Smooth muscle cell (in vitro differentiated cells): ENCODE measurements around the gene MRPL40. TPM values are rescaled to one million over a fixed set of nuclear protein-coding genes. Genes with fewer than 3 reads are reported as not detected.

Source experiments
- DNase-seq: peaks from one replicate; lab custom pipeline; 2025; ENCODE audit not compliant: unreplicated experiment; lab: John Stamatoyannopoulos, UW
- H2AFZ ChIP-seq: fragments of 200-600 bp; sonication (generic); 2 replicates; pipeline ENCODE4 v1.6.0; 2016; ENCODE audit warnings: antibody characterized with exemption, low read depth, mild to moderate bottlenecking
- H3F3A ChIP-seq: fragments of 200-600 bp; sonication (generic); 2 replicates; pipeline ENCODE4 v1.6.0; 2017; ENCODE audit warnings: antibody characterized with exemption, low read depth
- H3K27ac ChIP-seq: fragments of 200-600 bp; sonication (generic); 2 replicates; pipeline ENCODE4 v1.5.1; 2016; ENCODE audit warnings: low read depth, mild to moderate bottlenecking
- H3K27me3 ChIP-seq: fragments of 200-600 bp; sonication (generic); 2 replicates; pipeline ENCODE4 v1.6.1; 2016; ENCODE audit warnings: low read depth, mild to moderate bottlenecking
- H3K36me3 ChIP-seq: fragments of 200-600 bp; sonication (generic); 2 replicates; pipeline ENCODE4 v1.5.1; 2016; ENCODE audit warnings: low read depth
- H3K4me1 ChIP-seq: fragments of 200-600 bp; sonication (generic); 2 replicates; pipeline ENCODE4 v1.5.1; 2016; ENCODE audit warnings: low read depth
- H3K4me2 ChIP-seq: fragments of 200-600 bp; sonication (generic); 2 replicates; pipeline ENCODE4 v1.6.0; 2016; ENCODE audit warnings: mild to moderate bottlenecking
- H3K4me3 ChIP-seq: fragments of 200-600 bp; sonication (generic); 2 replicates; pipeline ENCODE4 v1.5.1; 2016; ENCODE audit warnings: mild to moderate bottlenecking
- H3K79me2 ChIP-seq: fragments of 200-600 bp; sonication (generic); 2 replicates; pipeline ENCODE4 v1.6.0; 2016; ENCODE audit warnings: low read depth, mild to moderate bottlenecking
- H3K9ac ChIP-seq: fragments of 200-600 bp; sonication (generic); 2 replicates; pipeline ENCODE4 v1.6.0; 2016; ENCODE audit warnings: low read depth
- H3K9me3 ChIP-seq: fragments of 200-600 bp; sonication (generic); replicated peaks from 2 replicates; pipeline ENCODE4 v1.5.1; 2016; ENCODE audit warnings: low read depth
- H4K20me1 ChIP-seq: fragments of 200-600 bp; sonication (generic); 2 replicates; pipeline ENCODE4 v1.6.0; 2016; ENCODE audit warnings: low read depth
- WGBS: methylation state at CpG from one replicate; pipeline ENCODE4 v1.1.7; 2016; ENCODE audit warnings: low lambda C conversion rate; 5-methylcytosine and 5-hydroxymethylcytosine counted together
- polyA plus RNA-seq: library from polyadenylated mRNA; unstranded; fragments of >200 nt; fragmentation: Nextera tagmentation; extraction: Ambion mirVana; gene quantifications from 2 replicates; pipeline ENCODE4 v1.2.1, GENCODE V29; 2016
- total RNA-seq: library from RNA; depleted of rRNA; stranded (reverse); fragments of >200 nt; gene quantifications from 2 replicates; pipeline ENCODE4 v1.2.3, GENCODE V29; 2014
- TF ChIP-seq, protein P1 (sequence below): fragments of 200-600 bp; sonication (generic); IDR thresholded peaks from 2 replicates; pipeline ENCODE4 v1.5.1; 2017; ENCODE audit warnings: borderline replicate concordance, mild to moderate bottlenecking, antibody characterized with exemption; ENCODE audit not compliant: insufficient read depth, poor library complexity, severe bottlenecking

The MRPL40 gene
- total and polyA plus RNA-seq, 2 experiments from 2014 or later: 30.4 to 54.8 TPM

DNA sequence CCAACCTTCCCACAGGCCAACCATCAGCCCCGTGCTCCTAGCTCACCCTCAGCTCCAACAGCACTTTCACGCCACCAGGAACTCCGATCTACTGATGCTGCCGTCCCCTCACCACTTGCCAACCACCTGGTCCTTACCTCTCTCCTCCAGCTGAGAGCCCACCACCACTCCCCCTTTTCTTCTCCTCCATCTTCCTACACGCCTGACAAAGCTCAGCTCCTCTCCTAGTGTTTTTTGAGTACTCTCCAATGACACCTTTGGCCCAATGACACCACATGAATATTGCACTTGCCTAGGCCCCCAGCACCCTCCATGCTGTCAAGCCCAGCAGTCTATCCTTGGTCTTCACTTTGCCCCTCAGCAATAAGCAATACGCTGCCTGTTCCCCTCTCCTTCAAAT lies 31.5 kb upstream of the MRPL40 start:
- Histone ChIP-seq H3K79me2 (no peaks in the 10 kb centered on the region), H3K9me3 (no peaks in the 10 kb centered on the region), H2AFZ (no peak overlapping the region), H3F3A (no peaks in the 10 kb centered on the region), H3K27ac (no peak overlapping the region), H3K4me1 (no peaks in the 10 kb centered on the region), H3K36me3 (no peaks in the 10 kb centered on the region), H4K20me1 (no peaks in the 10 kb centered on the region), H3K9ac (no peak overlapping the region), H3K27me3 (no peaks in the 10 kb centered on the region), H3K4me2 (no peak overlapping the region), H3K4me3 (no peak overlapping the region)
- TF ChIP-seq, protein P1, sequence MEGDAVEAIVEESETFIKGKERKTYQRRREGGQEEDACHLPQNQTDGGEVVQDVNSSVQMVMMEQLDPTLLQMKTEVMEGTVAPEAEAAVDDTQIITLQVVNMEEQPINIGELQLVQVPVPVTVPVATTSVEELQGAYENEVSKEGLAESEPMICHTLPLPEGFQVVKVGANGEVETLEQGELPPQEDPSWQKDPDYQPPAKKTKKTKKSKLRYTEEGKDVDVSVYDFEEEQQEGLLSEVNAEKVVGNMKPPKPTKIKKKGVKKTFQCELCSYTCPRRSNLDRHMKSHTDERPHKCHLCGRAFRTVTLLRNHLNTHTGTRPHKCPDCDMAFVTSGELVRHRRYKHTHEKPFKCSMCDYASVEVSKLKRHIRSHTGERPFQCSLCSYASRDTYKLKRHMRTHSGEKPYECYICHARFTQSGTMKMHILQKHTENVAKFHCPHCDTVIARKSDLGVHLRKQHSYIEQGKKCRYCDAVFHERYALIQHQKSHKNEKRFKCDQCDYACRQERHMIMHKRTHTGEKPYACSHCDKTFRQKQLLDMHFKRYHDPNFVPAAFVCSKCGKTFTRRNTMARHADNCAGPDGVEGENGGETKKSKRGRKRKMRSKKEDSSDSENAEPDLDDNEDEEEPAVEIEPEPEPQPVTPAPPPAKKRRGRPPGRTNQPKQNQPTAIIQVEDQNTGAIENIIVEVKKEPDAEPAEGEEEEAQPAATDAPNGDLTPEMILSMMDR: no peak
- no peak for DNase-seq
- 96% methylated on average over 6 of the region's 6 CpGs for WGBS

DNA sequence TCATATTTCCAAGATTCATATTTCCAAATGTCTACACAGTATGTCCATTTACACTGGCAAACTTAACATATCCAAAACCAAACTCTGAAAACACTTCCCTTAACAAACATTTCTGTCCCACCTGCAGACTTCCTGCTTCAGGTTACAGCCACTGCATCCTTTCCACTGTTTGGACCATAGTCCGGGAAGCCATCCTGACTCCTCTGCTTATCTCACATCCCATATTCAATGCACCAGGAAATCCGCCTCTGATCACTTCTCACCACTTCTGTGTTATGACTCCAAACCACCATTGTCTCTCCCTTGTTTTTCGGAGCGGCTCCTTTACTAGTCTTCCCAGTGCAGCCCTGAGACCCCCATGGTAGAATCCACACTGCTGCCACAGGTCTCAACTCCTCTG lies 30.9 kb upstream of the MRPL40 start:
- no peak for DNase-seq
- Histone ChIP-seq H3K9me3 (no peaks in the 10 kb centered on the region), H3F3A (no peaks in the 10 kb centered on the region), H3K4me3 (no peak overlapping the region), H3K9ac (no peak overlapping the region), H2AFZ (no peak overlapping the region), H3K4me1 (no peaks in the 10 kb centered on the region), H4K20me1 (no peaks in the 10 kb centered on the region), H3K27ac (no peak overlapping the region), H3K4me2 (no peak overlapping the region), H3K79me2 (no peaks in the 10 kb centered on the region), H3K27me3 (no peaks in the 10 kb centered on the region), H3K36me3 (no peaks in the 10 kb centered on the region)
- TF ChIP-seq, protein P1: no peak
- WGBS: 100% methylated on average over 4 of the region's 4 CpGs

DNA sequence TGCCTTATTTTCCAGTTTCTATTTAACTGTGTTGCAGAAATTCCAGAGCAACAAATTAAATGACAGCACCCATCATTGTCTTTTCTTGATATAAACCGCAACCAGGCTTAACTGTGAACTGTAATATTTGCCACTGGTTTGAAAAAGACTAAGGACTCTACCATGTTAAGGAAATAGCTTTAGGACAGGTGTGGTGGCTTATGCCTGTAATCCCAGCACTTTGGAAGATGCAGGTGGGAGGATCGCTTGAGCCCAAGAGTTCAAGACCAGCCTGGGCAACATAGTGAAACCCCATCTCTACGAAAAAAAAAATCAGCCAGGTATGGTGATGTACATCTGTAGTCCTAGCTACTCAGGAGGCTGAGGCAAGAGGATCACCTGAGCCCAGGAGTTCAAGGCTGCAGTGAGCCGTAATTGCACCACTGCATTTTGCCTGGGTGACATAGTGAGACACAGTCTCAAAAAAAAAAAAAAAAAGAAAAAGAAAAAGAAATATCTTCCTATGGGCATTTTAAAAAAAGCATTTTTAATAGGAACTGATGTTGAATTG lies 29.6 kb upstream of the MRPL40 start:
- Histone ChIP-seq H3K27me3 (no peaks in the 10 kb centered on the region), H3K4me2 (no peak overlapping the region), H2AFZ (no peak overlapping the region), H4K20me1 (no peaks in the 10 kb centered on the region), H3K27ac (no peak overlapping the region), H3K4me3 (no peak overlapping the region), H3K4me1 (no peaks in the 10 kb centered on the region), H3K9me3 (no peaks in the 10 kb centered on the region), H3F3A (no peaks in the 10 kb centered on the region), H3K79me2 (no peaks in the 10 kb centered on the region), H3K36me3 (peaks cover 4% of the 10 kb centered on the region), H3K9ac (no peak overlapping the region)
- no peak for DNase-seq
- TF ChIP-seq, protein P1: no peak
- WGBS: over 99% methylated on average over 4 of the region's 4 CpGs

DNA sequence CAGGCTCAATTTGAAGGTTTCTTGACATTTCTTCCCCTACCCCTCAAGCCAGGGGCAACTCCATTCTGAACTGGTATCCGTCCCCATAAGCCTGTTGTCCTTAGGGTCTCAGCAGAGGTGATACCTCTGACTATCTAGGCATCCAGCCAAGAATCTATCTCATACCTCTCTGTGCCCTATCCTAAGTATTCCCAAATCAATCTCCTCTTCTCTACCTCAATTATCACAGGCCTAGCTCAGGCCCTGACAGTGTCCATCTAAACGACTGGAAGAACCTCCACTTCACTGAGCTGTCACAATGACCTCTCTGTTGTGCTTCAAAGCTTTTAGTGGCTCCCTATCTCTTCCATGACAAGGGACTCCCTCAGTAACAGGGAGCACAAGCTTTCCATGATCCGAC lies 27.7 kb upstream of the MRPL40 start:
- no peak overlapping the region for H3K9ac ChIP-seq
- no peak for DNase-seq
- H3K79me2 ChIP-seq: no peaks in the 10 kb centered on the region
- no peak overlapping the region for H3K4me3 ChIP-seq
- no peaks in the 10 kb centered on the region for H3F3A ChIP-seq
- H3K4me2 ChIP-seq: no peak overlapping the region
- no peaks in the 10 kb centered on the region for H3K9me3 ChIP-seq
- no peaks in the 10 kb centered on the region for H3K27me3 ChIP-seq
- TF ChIP-seq, protein P1: no peak
- H4K20me1 ChIP-seq: peaks cover 1% of the 10 kb centered on the region
- no peak overlapping the region for H3K27ac ChIP-seq
- no peak overlapping the region for H2AFZ ChIP-seq
- peaks cover 4% of the 10 kb centered on the region for H3K36me3 ChIP-seq
- H3K4me1 ChIP-seq: no peaks in the 10 kb centered on the region
- WGBS: 99% methylated on average over 3 of the region's 3 CpGs
